ENCODE results near the gene DMWD.

The DMWD gene

GRCh38 chr19:45785781-45786532 lies 6.7 kb downstream of the DMWD start:
- DNase-seq, result no peak

GRCh38 chr19:45785097-45785496 lies 7.5 kb downstream of the DMWD start:
- DNase-seq, result no peak

GRCh38 chr19:45784096-45784495 lies 8.5 kb downstream of the DMWD start:
- DNase-seq, result no peak

GRCh38 chr19:45782820-45783785 lies 9.5 kb downstream of the DMWD start:
- DNase-seq, result no peak

GRCh38 chr19:45782162-45782691 lies 10.4 kb downstream of the DMWD start, which contains the start of gene DMPK:
Gene DMPK (minus strand): TSS chr19:45782490. CDS start chr19:45782352, 138 bp downstream.
- no peak for DNase-seq

- peak; percentile 23 to 36 (median 34) for DNase-seq
Measured at GRCh38 chr19:45781214-45782161, 11.2 kb downstream of the DMWD start.

- peak; percentile 45 to 53 (median 49) for DNase-seq
Measured at GRCh38 chr19:45780448-45781213, 12.0 kb downstream of the DMWD start.

GRCh38 chr19:45780146-45780447 lies 12.5 kb downstream of the DMWD start:
- no peak for DNase-seq

GRCh38 chr19:45779231-45780145 lies 13.2 kb downstream of the DMWD start:
- peak; percentile 52 to 73 (median 57) for DNase-seq

- no peak for DNase-seq
Measured at GRCh38 chr19:45778010-45778661, 14.5 kb downstream of the DMWD start.

- no peak for DNase-seq
Measured at GRCh38 chr19:45777395-45777961, 15.2 kb downstream of the DMWD start.

- no peak for DNase-seq
Measured at GRCh38 chr19:45774765-45775164, 17.9 kb downstream of the DMWD start.

GRCh38 chr19:45773384-45773783 lies 19.3 kb downstream of the DMWD start:
- DNase-seq, result no peak

- no peak for DNase-seq
Measured at GRCh38 chr19:45772912-45773311, 19.7 kb downstream of the DMWD start.

GRCh38 chr19:45772130-45772840 lies 20.4 kb downstream of the DMWD start:
- DNase-seq, result no peak

GRCh38 chr19:45771311-45771933 lies 21.2 kb downstream of the DMWD start:
- no peak for DNase-seq

- DNase-seq, result peak; percentile 90 to 96 (median 94)
Measured at GRCh38 chr19:45770192-45771101, 22.2 kb downstream of the DMWD start.
